ENCODE results near the gene FBRSL1. TPM values are rescaled to one million over a fixed set of nuclear protein-coding genes. Genes with fewer than 3 reads are reported as not detected.

The FBRSL1 gene
- total RNA-seq, 1 donor from 2014 or later = 17.1 TPM

DNA sequence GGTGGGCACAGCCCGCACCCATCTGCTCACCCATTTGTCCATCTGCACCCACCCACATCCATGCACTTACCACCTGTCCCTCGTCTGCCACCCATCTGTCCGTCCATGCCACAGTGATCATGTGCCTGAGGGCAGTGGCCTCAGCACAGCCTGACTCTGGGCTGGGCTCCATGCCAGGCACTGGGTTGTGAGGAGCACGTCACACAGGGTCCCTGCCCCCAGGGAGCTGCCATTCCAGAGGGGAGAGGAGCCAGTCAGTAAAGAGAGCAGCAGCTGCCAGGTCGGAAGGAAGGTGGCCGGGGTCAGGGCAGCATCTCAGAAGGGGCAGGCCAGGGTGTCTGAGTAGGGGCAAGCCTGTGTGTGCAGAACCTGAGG, 43.6 kb downstream of the FBRSL1 start:
- FAIRE-seq (no peak), DNase-seq (ENCODE audit: low read depth) (no peak)
- Histone ChIP-seq H3K36me3 (ENCODE audit: control insufficient read depth, insufficient read depth, low read length) (peaks cover 2% of the 10 kb centered on the region), H3K4me3 (ENCODE audit: low read depth, low read length) (no peak overlapping the region), H3K27me3 (ENCODE audit: control insufficient read depth, insufficient read depth, low read length) (peaks cover 2% of the 10 kb centered on the region)
- TF ChIP-seq, protein P1, sequence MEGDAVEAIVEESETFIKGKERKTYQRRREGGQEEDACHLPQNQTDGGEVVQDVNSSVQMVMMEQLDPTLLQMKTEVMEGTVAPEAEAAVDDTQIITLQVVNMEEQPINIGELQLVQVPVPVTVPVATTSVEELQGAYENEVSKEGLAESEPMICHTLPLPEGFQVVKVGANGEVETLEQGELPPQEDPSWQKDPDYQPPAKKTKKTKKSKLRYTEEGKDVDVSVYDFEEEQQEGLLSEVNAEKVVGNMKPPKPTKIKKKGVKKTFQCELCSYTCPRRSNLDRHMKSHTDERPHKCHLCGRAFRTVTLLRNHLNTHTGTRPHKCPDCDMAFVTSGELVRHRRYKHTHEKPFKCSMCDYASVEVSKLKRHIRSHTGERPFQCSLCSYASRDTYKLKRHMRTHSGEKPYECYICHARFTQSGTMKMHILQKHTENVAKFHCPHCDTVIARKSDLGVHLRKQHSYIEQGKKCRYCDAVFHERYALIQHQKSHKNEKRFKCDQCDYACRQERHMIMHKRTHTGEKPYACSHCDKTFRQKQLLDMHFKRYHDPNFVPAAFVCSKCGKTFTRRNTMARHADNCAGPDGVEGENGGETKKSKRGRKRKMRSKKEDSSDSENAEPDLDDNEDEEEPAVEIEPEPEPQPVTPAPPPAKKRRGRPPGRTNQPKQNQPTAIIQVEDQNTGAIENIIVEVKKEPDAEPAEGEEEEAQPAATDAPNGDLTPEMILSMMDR (IDR thresholded peaks at IDR 0.05; ENCODE audit: insufficient read depth, low read length, severe bottlenecking) = no peak

DNA sequence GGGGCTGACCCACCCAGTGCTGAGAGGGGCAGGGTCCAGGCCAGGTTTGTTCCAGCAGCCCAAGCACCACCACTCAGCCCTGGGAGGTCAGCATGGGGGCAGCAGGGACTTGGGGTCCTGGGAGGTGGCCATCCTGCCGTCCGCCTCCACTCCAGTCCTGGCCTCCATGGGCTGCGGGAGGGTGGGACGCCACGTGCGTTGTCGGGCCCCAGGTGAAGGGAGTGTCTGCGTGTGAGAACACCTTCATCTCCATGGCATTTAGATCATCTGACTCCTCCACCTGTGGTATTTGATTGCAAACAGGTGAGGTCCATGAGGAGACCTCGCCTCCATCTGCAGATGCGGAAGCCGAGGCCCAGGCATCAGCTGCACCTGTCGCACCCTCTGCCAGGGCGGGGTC, 44.1 kb downstream of the FBRSL1 start:
- FAIRE-seq = no peak
- Histone ChIP-seq H3K27me3 (ENCODE audit: control insufficient read depth, insufficient read depth, low read length) (peaks cover 2% of the 10 kb centered on the region), H3K36me3 (ENCODE audit: control insufficient read depth, insufficient read depth, low read length) (peaks cover 2% of the 10 kb centered on the region), H3K4me3 (ENCODE audit: low read depth, low read length) (no peak overlapping the region)
- no peak for DNase-seq (ENCODE audit: low read depth)
- TF ChIP-seq, protein P1 (IDR thresholded peaks at IDR 0.05; ENCODE audit: insufficient read depth, low read length, severe bottlenecking) = no peak

DNA sequence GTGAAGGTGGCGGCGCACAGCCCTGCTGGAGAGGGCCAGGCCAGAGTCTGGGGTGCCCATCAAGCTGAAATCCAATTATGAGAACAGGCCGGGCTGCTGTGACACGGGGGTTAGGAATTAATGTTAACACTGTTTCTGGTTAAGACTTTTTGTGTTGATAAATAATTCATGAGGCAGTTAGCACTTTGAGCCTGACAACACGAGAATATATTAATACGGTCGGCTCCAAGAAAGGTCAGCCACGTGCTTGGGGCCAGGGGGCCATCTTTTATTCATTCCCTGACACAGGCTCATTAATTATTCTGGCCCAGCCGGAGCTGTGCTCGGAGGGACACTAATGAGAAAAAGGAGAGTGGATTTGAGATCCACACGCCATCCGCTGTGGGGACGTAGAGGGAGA, 45.1 kb downstream of the FBRSL1 start:
- FAIRE-seq (no peak), DNase-seq (ENCODE audit: low read depth) (no peak)
- no peak overlapping the region for H3K4me3 ChIP-seq (ENCODE audit: low read depth, low read length)
- TF ChIP-seq, protein P1 (IDR thresholded peaks at IDR 0.05; ENCODE audit: insufficient read depth, low read length, severe bottlenecking) = no peak
- H3K36me3 ChIP-seq (ENCODE audit: control insufficient read depth, insufficient read depth, low read length) = no peaks in the 10 kb centered on the region
- H3K27me3 ChIP-seq (ENCODE audit: control insufficient read depth, insufficient read depth, low read length) = no peaks in the 10 kb centered on the region

DNA sequence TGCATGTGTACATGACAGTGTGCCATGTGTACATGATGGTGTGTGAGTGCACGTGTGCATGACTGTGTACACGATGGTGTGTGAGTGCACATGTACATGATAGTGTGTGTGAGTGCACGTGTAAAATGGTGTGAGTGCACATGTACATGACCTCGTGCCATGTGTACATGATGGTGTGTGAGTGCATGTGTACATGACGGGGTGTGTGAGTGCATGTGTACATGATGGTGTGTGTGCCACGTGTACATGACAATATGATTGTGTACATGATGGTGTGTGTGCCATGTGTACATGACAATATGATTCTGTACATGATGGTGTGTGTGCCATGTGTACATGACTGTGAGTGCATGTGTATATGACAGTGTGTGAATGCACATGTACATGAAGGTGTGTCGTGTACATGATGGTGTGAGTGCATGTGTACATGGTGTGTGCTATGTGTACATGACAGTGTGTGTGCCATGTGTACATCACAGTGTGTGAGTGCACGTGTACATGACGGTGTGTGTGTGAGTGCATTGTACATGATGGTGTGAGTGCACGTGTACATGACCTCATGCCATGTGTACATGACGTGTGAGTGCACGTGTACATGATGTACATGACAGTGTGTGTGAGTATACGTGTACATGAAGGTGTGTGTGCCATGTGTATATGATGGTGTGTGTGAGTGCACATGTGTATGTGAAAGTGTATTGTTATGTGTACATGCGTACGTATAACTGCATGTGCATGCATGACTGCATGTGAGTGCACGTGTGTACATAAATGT, 46.3 kb downstream of the FBRSL1 start:
- H3K36me3 ChIP-seq (ENCODE audit: control insufficient read depth, insufficient read depth, low read length) = no peaks in the 10 kb centered on the region
- FAIRE-seq (no peak), DNase-seq (ENCODE audit: low read depth) (no peak)
- TF ChIP-seq, protein P1 (IDR thresholded peaks at IDR 0.05; ENCODE audit: insufficient read depth, low read length, severe bottlenecking) = no peak
- H3K27me3 ChIP-seq (ENCODE audit: control insufficient read depth, insufficient read depth, low read length) = no peaks in the 10 kb centered on the region
- no peak overlapping the region for H3K4me3 ChIP-seq (ENCODE audit: low read depth, low read length)

DNA sequence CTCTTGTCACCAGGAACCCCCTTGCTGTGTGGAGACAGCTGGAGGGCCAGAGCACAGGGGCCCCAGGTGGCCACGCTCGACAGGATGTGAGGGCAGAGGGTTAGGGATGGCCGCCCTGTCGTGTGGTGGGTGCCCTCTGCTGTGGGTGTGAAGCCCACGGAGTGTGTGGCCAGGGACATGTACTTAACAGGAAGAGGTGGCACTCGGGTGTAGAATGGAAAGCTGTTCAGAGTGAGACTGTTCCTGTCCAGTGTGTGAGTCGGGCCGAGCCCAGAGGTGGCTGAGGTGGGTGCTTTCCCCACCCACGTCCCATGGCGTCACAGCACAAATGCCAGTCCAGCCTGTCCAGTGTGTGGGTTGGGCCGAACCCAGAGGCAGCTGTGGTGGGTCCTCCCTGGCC, 47.1 kb downstream of the FBRSL1 start:
- Histone ChIP-seq H3K27me3 (ENCODE audit: control insufficient read depth, insufficient read depth, low read length) (no peaks in the 10 kb centered on the region), H3K36me3 (ENCODE audit: control insufficient read depth, insufficient read depth, low read length) (no peaks in the 10 kb centered on the region), H3K4me3 (ENCODE audit: low read depth, low read length) (no peak overlapping the region)
- DNase-seq (ENCODE audit: low read depth) (no peak), FAIRE-seq (no peak)
- TF ChIP-seq, protein P1 (IDR thresholded peaks at IDR 0.05; ENCODE audit: insufficient read depth, low read length, severe bottlenecking) = no peak
